HUES6 (cell line): ENCODE measurements around the gene RSAD1.

ENCODE experiments used
- H3K27ac ChIP-seq: 2 replicates; pipeline ENCODE4 v1.7.0; 2013; ENCODE audit warnings: low read depth, mild to moderate bottlenecking, low read length, inconsistent platforms
- H3K27me3 ChIP-seq: 2 replicates; pipeline ENCODE4 v1.6.1; 2013; ENCODE audit warnings: low read length; ENCODE audit not compliant: control insufficient read depth, insufficient read depth
- H3K36me3 ChIP-seq: 2 replicates; pipeline ENCODE4 v1.6.1; 2013; ENCODE audit warnings: low read length; ENCODE audit not compliant: control insufficient read depth, insufficient read depth
- H3K4me1 ChIP-seq: 2 replicates; pipeline ENCODE4 v1.6.1; 2013; ENCODE audit warnings: low read length; ENCODE audit not compliant: control insufficient read depth, insufficient read depth
- H3K4me3 ChIP-seq: 2 replicates; pipeline ENCODE4 v1.5.1; 2013; ENCODE audit warnings: low read depth, low read length
- H3K9ac ChIP-seq: one replicate; pipeline ENCODE4 v1.6.1; 2013; ENCODE audit warnings: mild to moderate bottlenecking, low read length
- H3K9me3 ChIP-seq: 2 replicates; pipeline ENCODE4 v1.6.1; 2013; ENCODE audit warnings: low read depth, low read length; ENCODE audit not compliant: control insufficient read depth, insufficient read depth

Gene RSAD1

DNA sequence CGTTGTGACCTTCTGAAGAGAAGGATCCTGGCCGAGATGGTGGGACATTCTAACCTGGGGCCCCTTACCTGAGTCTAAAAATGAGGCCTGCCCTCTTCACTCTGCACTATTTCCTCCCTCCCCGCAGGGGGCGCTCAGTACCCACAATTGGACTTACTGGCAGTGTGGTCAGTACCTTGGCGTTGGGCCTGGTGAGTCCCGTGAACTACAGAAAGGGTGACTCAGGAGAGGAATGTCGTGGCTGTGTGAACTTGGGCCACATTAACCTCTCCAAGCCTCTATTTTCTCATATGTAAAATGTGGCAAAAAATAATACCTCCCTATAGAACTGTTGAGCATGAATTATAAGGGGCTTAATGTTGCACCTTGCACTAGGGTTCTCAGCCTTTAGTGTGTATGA, 3.9 kb downstream of the RSAD1 start:
- H3K27ac ChIP-seq, result no peak overlapping the region
- H3K9me3 ChIP-seq, result no peaks in the 10 kb centered on the region
- H3K27me3 ChIP-seq, result no peaks in the 10 kb centered on the region
- no peak overlapping the region for H3K9ac ChIP-seq
- H3K36me3 ChIP-seq, result peaks cover 39% of the 10 kb centered on the region
- H3K4me1 ChIP-seq, result 0 out of 2 replicates have a peak, but pooled peaks cover 6% of the 10 kb centered on the region
- H3K4me3 ChIP-seq, result no peak overlapping the region

DNA sequence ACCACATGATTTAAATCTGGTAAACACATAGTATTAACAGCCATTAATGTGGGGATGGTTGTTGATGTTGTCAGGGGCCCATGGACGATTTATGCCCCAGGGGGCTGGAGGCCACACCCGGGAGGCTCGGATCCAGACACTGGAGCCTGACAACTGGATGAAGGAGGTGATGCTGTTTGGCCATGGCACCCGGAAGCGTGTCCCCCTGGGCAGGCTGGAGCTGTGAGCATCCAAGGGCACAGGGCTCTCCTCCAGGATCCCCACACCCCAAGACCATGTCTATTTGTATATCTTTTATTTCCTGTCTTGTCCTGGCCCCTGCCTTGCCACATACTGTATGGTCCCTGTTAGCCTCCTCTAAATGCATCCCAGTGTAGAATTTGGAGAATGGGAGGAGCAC, 4.6 kb downstream of the RSAD1 start:
- peaks cover 39% of the 10 kb centered on the region for H3K36me3 ChIP-seq
- no peak overlapping the region for H3K27ac ChIP-seq
- no peaks in the 10 kb centered on the region for H3K9me3 ChIP-seq
- H3K4me1 ChIP-seq, result 0 out of 2 replicates have a peak, but pooled peaks cover 3% of the 10 kb centered on the region
- H3K9ac ChIP-seq, result no peak overlapping the region
- no peak overlapping the region for H3K4me3 ChIP-seq
- H3K27me3 ChIP-seq, result no peaks in the 10 kb centered on the region

DNA sequence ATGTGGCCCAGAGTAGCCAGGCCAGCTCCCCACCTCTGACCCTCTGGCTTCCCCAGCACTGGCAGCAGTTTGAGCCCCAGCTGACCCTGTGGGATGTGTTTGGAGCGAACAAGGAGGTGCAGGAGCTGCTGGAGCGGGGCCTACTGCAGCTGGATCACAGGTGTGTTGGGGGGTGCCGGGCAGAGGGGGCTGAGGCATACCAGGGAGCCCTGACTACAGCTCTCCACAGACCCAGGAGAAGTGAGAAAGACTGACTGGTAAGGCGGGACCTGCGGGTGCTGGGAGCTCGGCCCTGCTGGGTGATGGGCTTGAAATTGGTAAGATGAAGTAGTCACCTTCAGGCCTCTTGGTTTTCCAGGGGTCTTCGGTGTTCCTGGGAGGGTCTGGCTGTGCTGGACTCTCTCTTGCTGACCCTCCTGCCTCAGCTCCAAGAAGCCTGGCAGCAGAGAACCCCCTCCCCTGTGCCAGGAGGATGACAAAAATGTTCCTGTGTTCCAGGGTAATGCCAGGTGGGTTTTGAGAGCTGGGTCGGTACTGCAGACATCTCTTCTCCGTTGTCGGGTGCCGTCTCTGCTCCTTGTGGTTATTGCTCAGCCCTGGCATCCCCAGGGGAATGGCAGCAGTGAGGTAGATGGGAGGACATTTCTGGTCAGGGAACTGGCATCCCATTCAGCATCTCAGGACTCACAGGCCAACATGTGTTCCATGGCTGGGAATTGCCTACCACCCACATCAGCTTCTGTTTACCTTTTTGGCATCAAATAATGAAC, 5.9 kb downstream of the RSAD1 start:
- Histone ChIP-seq H3K36me3 (peaks cover 39% of the 10 kb centered on the region), H3K27ac (no peak overlapping the region), H3K4me1 (0 out of 2 replicates have a peak, but pooled peaks cover 4% of the 10 kb centered on the region), H3K9ac (no peak overlapping the region), H3K9me3 (no peaks in the 10 kb centered on the region), H3K27me3 (no peaks in the 10 kb centered on the region), H3K4me3 (no peak overlapping the region)

DNA sequence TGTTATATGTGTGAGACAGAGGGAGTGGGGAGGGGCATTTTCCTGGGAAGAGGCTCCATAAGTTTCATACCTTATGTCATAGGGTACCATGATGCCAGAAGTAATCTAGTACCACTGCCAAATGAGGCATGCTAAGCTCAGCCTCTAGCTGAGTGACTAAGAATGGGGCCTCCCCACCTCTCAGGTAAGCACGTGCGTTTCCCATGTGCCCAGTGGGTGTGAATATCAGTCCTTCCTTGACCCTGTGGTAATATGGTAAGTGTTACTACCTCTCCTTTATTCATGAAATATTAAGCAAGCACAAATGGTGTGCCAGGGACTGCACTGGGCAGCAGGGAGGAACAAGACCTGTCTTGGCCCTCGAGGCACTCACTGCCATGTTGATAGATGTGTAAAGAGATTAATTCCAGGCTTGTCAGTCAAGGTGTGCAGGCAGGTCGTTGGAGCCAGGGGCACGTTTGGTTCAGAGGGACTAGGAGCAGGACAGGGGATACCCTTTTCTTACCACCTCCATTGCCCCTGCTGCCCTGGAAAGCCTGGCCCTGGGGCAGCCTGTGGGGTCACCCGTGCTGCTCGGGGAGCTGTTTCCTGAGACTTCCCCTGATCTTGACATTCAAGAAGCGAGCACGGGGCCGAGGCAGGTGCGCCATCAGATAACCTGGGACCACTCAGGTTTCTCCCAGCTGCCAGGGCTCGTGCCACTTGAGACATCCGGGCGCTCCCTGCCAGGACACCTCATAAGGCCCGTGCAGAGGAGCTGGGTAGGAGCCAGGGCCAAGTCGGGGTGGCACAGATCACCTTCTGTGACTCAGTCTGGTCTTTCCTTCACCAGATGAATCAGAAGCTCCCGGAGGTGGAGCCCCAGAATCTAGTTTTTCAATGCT, 8.8 kb downstream of the RSAD1 start:
- Histone ChIP-seq H3K27ac (no peak overlapping the region), H3K36me3 (peaks cover 31% of the 10 kb centered on the region), H3K27me3 (no peaks in the 10 kb centered on the region), H3K9ac (no peak overlapping the region), H3K9me3 (no peaks in the 10 kb centered on the region), H3K4me3 (no peak overlapping the region), H3K4me1 (0 out of 2 replicates have a peak, but pooled peaks cover 4% of the 10 kb centered on the region)

DNA sequence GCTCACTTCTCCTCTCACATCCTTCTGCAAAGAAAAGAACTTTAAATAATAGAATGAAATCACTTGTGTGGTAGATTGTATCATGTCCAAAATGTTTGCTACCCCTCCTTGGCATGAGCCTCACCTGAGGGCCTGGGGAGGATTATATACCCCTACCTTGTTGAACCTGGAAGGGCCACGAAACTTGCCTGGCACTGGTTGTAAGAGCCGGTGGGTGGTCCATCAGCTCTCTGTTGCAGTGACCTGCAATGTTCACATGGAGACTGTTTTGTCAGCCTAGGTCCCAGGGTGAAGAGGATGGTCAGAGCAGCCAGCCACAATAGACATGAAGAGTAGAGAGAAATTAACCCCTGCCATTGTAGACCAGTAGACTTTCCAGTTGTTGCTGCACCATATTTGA, 10.2 kb downstream of the RSAD1 start:
- Histone ChIP-seq H3K27me3 (no peaks in the 10 kb centered on the region), H3K4me1 (0 out of 2 replicates have a peak, but pooled peaks cover 4% of the 10 kb centered on the region), H3K9ac (no peak overlapping the region), H3K36me3 (peaks cover 22% of the 10 kb centered on the region), H3K27ac (no peak overlapping the region), H3K4me3 (no peak overlapping the region), H3K9me3 (no peaks in the 10 kb centered on the region)

DNA sequence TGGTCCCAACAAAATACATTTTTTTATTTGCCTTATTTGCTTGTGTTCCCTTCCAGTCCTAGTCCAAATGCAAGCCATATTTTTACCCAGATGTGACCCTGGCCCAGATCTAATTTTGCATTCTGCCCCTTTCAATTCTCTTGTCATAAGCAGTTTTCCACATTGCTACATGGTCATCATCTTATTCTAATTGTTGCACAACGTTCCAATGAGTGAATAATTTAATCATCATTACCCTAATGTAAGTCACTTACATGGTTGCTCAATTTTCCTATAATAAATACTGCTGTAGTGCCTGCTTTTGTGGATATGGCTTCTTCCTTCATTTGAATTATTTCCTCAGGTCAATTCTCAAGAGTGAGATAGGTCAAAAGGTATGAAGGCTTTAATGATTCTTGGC, 12.8 kb downstream of the RSAD1 start:
- no peaks in the 10 kb centered on the region for H3K27me3 ChIP-seq
- peaks cover 3% of the 10 kb centered on the region; the same call in 1 of the 2 replicates for H3K36me3 ChIP-seq
- no peaks in the 10 kb centered on the region for H3K9me3 ChIP-seq
- 0 out of 2 replicates have a peak, but pooled peaks cover 4% of the 10 kb centered on the region for H3K4me1 ChIP-seq
- H3K27ac ChIP-seq, result no peak overlapping the region
- H3K9ac ChIP-seq, result no peak overlapping the region
- no peak overlapping the region for H3K4me3 ChIP-seq

DNA sequence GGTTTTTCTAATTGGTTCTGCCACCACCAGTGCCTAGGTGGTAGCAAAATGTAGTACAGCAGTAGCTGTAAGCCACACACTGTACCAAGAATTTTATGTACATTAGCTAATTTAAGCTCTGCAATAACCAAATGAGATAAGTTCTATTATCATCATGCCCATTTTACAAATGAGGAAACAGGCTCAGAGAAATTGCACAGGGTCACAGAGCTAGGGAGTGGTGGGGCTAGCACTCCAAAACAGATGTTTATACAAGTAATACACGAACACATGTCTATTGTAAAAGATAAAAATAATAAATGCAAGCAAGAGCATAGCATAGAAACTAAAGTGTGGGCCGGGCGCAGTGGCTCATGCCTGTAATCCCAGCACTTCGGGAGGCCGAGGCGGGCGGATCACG, 13.6 kb downstream of the RSAD1 start:
- no peak overlapping the region for H3K4me3 ChIP-seq
- no peaks in the 10 kb centered on the region for H3K27me3 ChIP-seq
- no peak overlapping the region for H3K27ac ChIP-seq
- no peak overlapping the region for H3K9ac ChIP-seq
- H3K36me3 ChIP-seq, result peaks cover under 1% of the 10 kb centered on the region; the same call in 1 of the 2 replicates
- H3K4me1 ChIP-seq, result 0 out of 2 replicates have a peak, but pooled peaks cover 4% of the 10 kb centered on the region
- H3K9me3 ChIP-seq, result no peaks in the 10 kb centered on the region

DNA sequence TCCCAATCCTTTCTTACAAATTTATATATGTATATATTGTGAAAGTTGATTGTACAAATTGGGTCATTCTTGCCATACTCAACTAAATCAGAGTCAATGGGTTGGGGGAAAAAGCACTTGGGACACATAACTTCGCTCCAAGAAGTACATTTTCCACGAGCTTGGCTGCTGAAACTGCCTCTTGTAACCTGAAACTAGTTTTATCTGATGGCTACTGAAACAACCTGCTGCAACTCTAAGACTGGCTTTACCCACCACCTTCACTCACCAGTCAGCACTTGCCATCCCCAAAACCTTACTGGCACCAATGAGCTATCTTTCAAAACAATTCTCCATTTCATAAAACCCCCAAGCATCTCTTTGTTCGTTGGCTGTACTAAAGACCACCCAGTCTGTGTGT, 15.1 kb downstream of the RSAD1 start:
- Histone ChIP-seq H3K9ac (no peak overlapping the region), H3K27ac (no peak overlapping the region), H3K36me3 (no peaks in the 10 kb centered on the region), H3K4me1 (no peaks in the 10 kb centered on the region), H3K4me3 (no peak overlapping the region), H3K9me3 (no peaks in the 10 kb centered on the region), H3K27me3 (no peaks in the 10 kb centered on the region)

DNA sequence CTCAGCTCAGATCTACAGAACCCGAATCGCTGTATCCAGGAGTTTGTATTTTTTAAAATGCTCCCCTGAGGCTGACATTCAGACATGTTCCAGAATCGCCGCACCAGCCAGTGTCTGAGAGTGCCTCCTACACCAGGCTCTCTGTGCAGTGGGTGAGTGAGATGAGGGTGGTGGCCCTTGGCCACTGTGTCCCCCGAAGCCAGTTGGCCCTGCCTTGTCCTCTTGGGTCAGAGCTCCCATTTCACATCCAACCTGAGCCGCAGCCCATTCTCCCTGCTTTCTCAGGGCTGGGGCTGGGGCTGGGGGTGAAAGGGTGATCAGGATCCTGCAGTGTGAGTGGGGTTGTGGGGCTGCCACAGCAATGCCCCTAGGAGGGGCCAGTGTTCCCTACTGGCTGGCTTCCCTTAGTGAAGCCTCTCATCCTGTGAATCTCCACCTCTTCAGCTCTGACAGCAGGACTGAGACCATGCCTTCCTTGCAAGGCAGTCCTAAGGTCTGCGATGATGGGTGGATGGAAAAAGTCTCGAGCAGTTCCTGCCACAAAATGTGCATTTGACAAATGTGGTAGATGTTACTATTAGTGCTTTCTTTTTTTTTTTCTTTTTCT, 16.7 kb downstream of the RSAD1 start:
- no peak overlapping the region for H3K27ac ChIP-seq
- H3K9me3 ChIP-seq, result no peaks in the 10 kb centered on the region

DNA sequence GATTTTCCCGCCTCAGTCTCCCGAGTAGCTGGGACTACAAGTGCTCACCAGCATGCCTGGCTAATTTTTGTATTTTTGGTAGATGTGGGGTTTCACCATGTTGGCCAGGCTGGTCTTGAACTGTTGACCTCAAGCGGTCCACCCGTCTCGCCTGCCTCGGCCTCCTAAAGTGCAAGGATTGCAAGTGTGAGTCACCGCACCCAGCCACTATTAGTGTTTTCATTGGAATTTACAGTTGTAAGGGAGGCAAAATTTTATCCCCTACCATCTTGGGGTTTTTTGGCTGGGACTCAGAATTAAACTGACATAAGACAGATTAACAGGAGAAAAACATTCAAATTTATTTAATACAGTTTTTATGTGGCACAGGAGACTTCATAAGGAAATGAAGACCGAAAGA, 17.3 kb downstream of the RSAD1 start:
- Histone ChIP-seq H3K4me1 (no peaks in the 10 kb centered on the region), H3K9ac (no peak overlapping the region), H3K9me3 (no peaks in the 10 kb centered on the region), H3K36me3 (no peaks in the 10 kb centered on the region), H3K4me3 (no peak overlapping the region), H3K27ac (no peak overlapping the region), H3K27me3 (no peaks in the 10 kb centered on the region)

More for the DNA sequence above, 16.7 kb downstream of the RSAD1 start:
- Histone ChIP-seq H3K36me3 (no peaks in the 10 kb centered on the region), H3K4me3 (no peak overlapping the region), H3K4me1 (no peaks in the 10 kb centered on the region), H3K27me3 (no peaks in the 10 kb centered on the region), H3K9ac (no peak overlapping the region)
